ENCODE measurements around the gene MRPL23.

DNA sequence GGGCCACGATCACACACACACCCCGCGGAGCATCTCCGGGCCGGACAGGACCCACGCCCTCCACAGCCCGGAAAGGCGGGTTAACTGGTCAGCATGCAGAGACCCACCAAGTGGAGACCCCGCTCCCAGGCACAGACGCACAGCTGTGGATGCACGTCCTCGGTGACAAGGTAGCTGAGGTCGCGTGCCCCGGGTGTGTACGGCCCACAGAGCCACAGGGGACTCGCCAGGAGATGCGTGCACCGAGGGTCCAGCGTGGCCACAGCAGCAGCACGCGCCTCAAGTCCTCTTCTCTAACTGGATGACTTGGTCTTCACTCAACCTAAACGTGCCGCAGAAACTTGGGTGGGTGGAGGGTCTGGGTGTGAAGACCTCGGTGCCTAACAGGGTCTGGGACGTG, 45.0 kb downstream of the MRPL23 start:
- TF ChIP-seq, protein P1, sequence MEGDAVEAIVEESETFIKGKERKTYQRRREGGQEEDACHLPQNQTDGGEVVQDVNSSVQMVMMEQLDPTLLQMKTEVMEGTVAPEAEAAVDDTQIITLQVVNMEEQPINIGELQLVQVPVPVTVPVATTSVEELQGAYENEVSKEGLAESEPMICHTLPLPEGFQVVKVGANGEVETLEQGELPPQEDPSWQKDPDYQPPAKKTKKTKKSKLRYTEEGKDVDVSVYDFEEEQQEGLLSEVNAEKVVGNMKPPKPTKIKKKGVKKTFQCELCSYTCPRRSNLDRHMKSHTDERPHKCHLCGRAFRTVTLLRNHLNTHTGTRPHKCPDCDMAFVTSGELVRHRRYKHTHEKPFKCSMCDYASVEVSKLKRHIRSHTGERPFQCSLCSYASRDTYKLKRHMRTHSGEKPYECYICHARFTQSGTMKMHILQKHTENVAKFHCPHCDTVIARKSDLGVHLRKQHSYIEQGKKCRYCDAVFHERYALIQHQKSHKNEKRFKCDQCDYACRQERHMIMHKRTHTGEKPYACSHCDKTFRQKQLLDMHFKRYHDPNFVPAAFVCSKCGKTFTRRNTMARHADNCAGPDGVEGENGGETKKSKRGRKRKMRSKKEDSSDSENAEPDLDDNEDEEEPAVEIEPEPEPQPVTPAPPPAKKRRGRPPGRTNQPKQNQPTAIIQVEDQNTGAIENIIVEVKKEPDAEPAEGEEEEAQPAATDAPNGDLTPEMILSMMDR (IDR thresholded peaks at IDR 0.05 in 2 of 3, conservative IDR thresholded peaks at IDR 0.05 in 1 of 3; ENCODE audit: borderline replicate concordance in 1 of 3, insufficient read depth in 1 of 3, low read depth in 2 of 3, low read length in 2 of 3) = no peak
- no peak for TF ChIP-seq JUND (IDR thresholded peaks at IDR 0.05)
- no peak for TF ChIP-seq SIN3A (IDR thresholded peaks at IDR 0.05; ENCODE audit: low read depth)
- TF ChIP-seq POLR2A (IDR thresholded peaks at IDR 0.05; ENCODE audit: borderline replicate concordance, extremely low read depth, insufficient read depth, insufficient read length) = no peak
- no peak for TF ChIP-seq POLR2AphosphoS5 (IDR thresholded peaks at IDR 0.05; ENCODE audit: low read depth, low read length)
- no peak for TF ChIP-seq FOSL1 (IDR thresholded peaks at IDR 0.05; ENCODE audit: low read depth)
- TF ChIP-seq, protein P2, sequence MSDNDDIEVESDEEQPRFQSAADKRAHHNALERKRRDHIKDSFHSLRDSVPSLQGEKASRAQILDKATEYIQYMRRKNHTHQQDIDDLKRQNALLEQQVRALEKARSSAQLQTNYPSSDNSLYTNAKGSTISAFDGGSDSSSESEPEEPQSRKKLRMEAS (IDR thresholded peaks at IDR 0.05) = no peak
- no peak for TF ChIP-seq CEBPB (IDR thresholded peaks at IDR 0.05; ENCODE audit: low read depth)
- TF ChIP-seq, protein P3, sequence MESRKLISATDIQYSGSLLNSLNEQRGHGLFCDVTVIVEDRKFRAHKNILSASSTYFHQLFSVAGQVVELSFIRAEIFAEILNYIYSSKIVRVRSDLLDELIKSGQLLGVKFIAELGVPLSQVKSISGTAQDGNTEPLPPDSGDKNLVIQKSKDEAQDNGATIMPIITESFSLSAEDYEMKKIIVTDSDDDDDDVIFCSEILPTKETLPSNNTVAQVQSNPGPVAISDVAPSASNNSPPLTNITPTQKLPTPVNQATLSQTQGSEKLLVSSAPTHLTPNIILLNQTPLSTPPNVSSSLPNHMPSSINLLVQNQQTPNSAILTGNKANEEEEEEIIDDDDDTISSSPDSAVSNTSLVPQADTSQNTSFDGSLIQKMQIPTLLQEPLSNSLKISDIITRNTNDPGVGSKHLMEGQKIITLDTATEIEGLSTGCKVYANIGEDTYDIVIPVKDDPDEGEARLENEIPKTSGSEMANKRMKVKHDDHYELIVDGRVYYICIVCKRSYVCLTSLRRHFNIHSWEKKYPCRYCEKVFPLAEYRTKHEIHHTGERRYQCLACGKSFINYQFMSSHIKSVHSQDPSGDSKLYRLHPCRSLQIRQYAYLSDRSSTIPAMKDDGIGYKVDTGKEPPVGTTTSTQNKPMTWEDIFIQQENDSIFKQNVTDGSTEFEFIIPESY (IDR thresholded peaks at IDR 0.05; ENCODE audit: extremely low read depth, insufficient replicate concordance, low read length) = no peak
- TF ChIP-seq YY1 (IDR thresholded peaks at IDR 0.05; ENCODE audit: extremely low read depth, insufficient replicate concordance, low read depth, low read length) = no peak
- no peak for TF ChIP-seq RAD21 (IDR thresholded peaks at IDR 0.05; ENCODE audit: low read depth)

Measured in HCT116 (cell line).